GM23338 (cell line): ENCODE measurements around the gene HBZ.

Experiments used
- CREB1 ChIP-seq: fragments of 250-450 bp; sonication (Bioruptor Pico); IDR thresholded peaks from 2 replicates; pipeline ENCODE4 v1.5.0; 2020; ENCODE audit warnings: low read depth, mild to moderate bottlenecking, moderate library complexity
- ETS1 ChIP-seq: IDR thresholded peaks from 2 replicates; pipeline ENCODE4 v1.6.1; 2016; ENCODE audit warnings: antibody characterized with exemption
- EZH2 ChIP-seq: fragments of 200-600 bp; sonication (generic); IDR thresholded peaks from one replicate; pipeline ENCODE4 v1.8.0; 2017; ENCODE audit warnings: antibody characterized with exemption, mild to moderate bottlenecking, low read depth; ENCODE audit not compliant: unreplicated experiment
- EZH2phosphoT487 ChIP-seq: fragments of 200-600 bp; sonication (generic); IDR thresholded peaks from one replicate; pipeline ENCODE4 v1.8.1; 2018; ENCODE audit warnings: antibody characterized with exemption; ENCODE audit not compliant: unreplicated experiment
- JUNB ChIP-seq: IDR thresholded peaks from one replicate; pipeline ENCODE4 v1.6.1; 2016; ENCODE audit warnings: antibody characterized with exemption; ENCODE audit not compliant: unreplicated experiment
- NANOG ChIP-seq: IDR thresholded peaks from 2 replicates; pipeline ENCODE4 v1.6.1; 2016; ENCODE audit warnings: antibody characterized with exemption, borderline replicate concordance
- POLR2AphosphoS5 ChIP-seq: IDR thresholded peaks from 2 replicates; pipeline ENCODE4 v1.6.1; 2016; ENCODE audit warnings: antibody characterized with exemption, low read depth
- STAT1 ChIP-seq: IDR thresholded peaks from one replicate; pipeline ENCODE4 v1.6.1; 2016; ENCODE audit warnings: antibody characterized with exemption; ENCODE audit not compliant: unreplicated experiment
- ZNF114 ChIP-seq: fragments of 250-450 bp; sonication (Bioruptor Pico); IDR thresholded peaks from 2 replicates; pipeline ENCODE4 v1.5.0; 2020; ENCODE audit warnings: mild to moderate bottlenecking, moderate library complexity
- ZNF331 ChIP-seq: fragments of 250-450 bp; sonication (Bioruptor Pico); IDR thresholded peaks from 2 replicates; pipeline ENCODE4 v1.5.0; 2020; ENCODE audit warnings: low read depth, mild to moderate bottlenecking, moderate library complexity
- TF ChIP-seq, protein P1 (sequence below), 2 experiments: fragments of 200-600 bp in 1 of 2; sonication (generic) in 1 of 2; conservative IDR thresholded peaks; 2 replicates each; pipeline versions ENCODE4 v1.5.1 to v1.6.1; 2016 to 2017; ENCODE audit warnings: antibody characterized with exemption in 2 of 2, low read depth in 2 of 2, mild to moderate bottlenecking in 2 of 2, moderate library complexity in 1 of 2
- TF ChIP-seq, protein P2 (sequence below): IDR thresholded peaks from one replicate; pipeline ENCODE4 v1.6.1; 2018; ENCODE audit warnings: antibody characterized with exemption; ENCODE audit not compliant: unreplicated experiment

DNA sequence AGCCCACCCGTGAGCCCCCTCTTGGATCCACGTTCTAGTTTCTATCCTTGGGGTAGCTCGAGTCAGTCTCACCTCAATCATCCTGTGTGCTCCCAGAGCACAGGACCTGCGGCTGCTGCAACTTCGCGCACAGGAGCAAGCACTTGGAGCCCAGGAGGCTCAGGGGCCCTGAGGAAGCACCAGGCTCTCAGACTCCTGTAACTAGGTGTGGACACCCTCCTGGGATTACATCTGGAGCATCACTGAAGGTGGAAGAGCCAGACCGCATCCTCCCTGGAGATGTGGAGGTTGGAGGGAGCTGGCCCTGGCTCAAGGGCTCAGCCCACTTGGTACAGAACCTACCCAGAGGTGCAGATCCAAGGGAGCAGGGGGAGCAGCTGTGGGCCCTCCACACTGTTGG is 30.6 kb downstream of the HBZ start:
- TF ChIP-seq, protein P1, sequence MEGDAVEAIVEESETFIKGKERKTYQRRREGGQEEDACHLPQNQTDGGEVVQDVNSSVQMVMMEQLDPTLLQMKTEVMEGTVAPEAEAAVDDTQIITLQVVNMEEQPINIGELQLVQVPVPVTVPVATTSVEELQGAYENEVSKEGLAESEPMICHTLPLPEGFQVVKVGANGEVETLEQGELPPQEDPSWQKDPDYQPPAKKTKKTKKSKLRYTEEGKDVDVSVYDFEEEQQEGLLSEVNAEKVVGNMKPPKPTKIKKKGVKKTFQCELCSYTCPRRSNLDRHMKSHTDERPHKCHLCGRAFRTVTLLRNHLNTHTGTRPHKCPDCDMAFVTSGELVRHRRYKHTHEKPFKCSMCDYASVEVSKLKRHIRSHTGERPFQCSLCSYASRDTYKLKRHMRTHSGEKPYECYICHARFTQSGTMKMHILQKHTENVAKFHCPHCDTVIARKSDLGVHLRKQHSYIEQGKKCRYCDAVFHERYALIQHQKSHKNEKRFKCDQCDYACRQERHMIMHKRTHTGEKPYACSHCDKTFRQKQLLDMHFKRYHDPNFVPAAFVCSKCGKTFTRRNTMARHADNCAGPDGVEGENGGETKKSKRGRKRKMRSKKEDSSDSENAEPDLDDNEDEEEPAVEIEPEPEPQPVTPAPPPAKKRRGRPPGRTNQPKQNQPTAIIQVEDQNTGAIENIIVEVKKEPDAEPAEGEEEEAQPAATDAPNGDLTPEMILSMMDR (conservative IDR thresholded peaks at IDR 0.05; ENCODE audit: low read depth in 2 of 2): no peak
- TF ChIP-seq POLR2AphosphoS5 (no peak), JUNB (no peak), EZH2 (no peak), NANOG (no peak), CREB1 (CRISPR knock-in tag) (no peak), EZH2phosphoT487 (no peak), ZNF114 (CRISPR knock-in tag) (no peak), STAT1 (no peak), ETS1 (no peak), ZNF331 (no peak)
- TF ChIP-seq, protein P2, sequence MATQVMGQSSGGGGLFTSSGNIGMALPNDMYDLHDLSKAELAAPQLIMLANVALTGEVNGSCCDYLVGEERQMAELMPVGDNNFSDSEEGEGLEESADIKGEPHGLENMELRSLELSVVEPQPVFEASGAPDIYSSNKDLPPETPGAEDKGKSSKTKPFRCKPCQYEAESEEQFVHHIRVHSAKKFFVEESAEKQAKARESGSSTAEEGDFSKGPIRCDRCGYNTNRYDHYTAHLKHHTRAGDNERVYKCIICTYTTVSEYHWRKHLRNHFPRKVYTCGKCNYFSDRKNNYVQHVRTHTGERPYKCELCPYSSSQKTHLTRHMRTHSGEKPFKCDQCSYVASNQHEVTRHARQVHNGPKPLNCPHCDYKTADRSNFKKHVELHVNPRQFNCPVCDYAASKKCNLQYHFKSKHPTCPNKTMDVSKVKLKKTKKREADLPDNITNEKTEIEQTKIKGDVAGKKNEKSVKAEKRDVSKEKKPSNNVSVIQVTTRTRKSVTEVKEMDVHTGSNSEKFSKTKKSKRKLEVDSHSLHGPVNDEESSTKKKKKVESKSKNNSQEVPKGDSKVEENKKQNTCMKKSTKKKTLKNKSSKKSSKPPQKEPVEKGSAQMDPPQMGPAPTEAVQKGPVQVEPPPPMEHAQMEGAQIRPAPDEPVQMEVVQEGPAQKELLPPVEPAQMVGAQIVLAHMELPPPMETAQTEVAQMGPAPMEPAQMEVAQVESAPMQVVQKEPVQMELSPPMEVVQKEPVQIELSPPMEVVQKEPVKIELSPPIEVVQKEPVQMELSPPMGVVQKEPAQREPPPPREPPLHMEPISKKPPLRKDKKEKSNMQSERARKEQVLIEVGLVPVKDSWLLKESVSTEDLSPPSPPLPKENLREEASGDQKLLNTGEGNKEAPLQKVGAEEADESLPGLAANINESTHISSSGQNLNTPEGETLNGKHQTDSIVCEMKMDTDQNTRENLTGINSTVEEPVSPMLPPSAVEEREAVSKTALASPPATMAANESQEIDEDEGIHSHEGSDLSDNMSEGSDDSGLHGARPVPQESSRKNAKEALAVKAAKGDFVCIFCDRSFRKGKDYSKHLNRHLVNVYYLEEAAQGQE: no peak
